ENCODE results near the gene FBXO42.

The FBXO42 gene

GRCh38 chr1:16351994-16352841, at the start of gene FBXO42:
Gene FBXO42 (minus strand): TSS chr1:16352480. CDS start chr1:16315418, 37,062 bp downstream.
- DNase-seq, result peak; percentile 83

GRCh38 chr1:16398371-16398953, 46.2 kb upstream of the FBXO42 start:
- no peak for DNase-seq

GRCh38 chr1:16397120-16397519, 44.8 kb upstream of the FBXO42 start:
- DNase-seq, result no peak

- no peak for DNase-seq
Measured at GRCh38 chr1:16396591-16396990, 44.3 kb upstream of the FBXO42 start.

- no peak for DNase-seq
Measured at GRCh38 chr1:16394977-16395376, 42.7 kb upstream of the FBXO42 start.

GRCh38 chr1:16393570-16394521, 41.6 kb upstream of the FBXO42 start:
- DNase-seq, result no peak

GRCh38 chr1:16392740-16393569, 40.7 kb upstream of the FBXO42 start:
- DNase-seq, result no peak

- DNase-seq, result no peak
Measured at GRCh38 chr1:16391411-16391810, 39.1 kb upstream of the FBXO42 start.

GRCh38 chr1:16387201-16388188, 35.2 kb upstream of the FBXO42 start:
- no peak for DNase-seq

GRCh38 chr1:16386454-16387113, 34.3 kb upstream of the FBXO42 start:
- no peak for DNase-seq

GRCh38 chr1:16385659-16386453, 33.6 kb upstream of the FBXO42 start:
- no peak for DNase-seq

GRCh38 chr1:16383888-16384287, 31.6 kb upstream of the FBXO42 start:
- DNase-seq, result no peak

- no peak for DNase-seq
Measured at GRCh38 chr1:16380868-16381267, 28.6 kb upstream of the FBXO42 start.

- DNase-seq, result no peak
Measured at GRCh38 chr1:16378443-16378842, 26.2 kb upstream of the FBXO42 start.

GRCh38 chr1:16376971-16377370, 24.7 kb upstream of the FBXO42 start:
- DNase-seq, result no peak

- no peak for DNase-seq
Measured at GRCh38 chr1:16375521-16376340, 23.5 kb upstream of the FBXO42 start.

GRCh38 chr1:16374266-16374665, 22.0 kb upstream of the FBXO42 start:
- no peak for DNase-seq

- no peak for DNase-seq
Measured at GRCh38 chr1:16372535-16373285, 20.4 kb upstream of the FBXO42 start.

Data from NCI-H146 (cell line).